Osteocyte (in vitro differentiated cells): ENCODE measurements around the gene ESRRA. TPM values are rescaled to one million over a fixed set of nuclear protein-coding genes. Genes with fewer than 3 reads are reported as not detected.
A peak's percentile ranks its signal among the peaks of the same experiment; 100 is the strongest.

ENCODE experiments used
- DNase-seq: peaks from one replicate; pipeline ENCODE4 v3.0.0; 2021; ENCODE audit warnings: mixed read lengths; ENCODE audit not compliant: unreplicated experiment; ENCODE audit errors: extremely low spot score
- H3K27ac Mint-ChIP-seq: one replicate; pipeline ENCODE4 v1.8.0; 2021; ENCODE audit warnings: mild to moderate bottlenecking, mixed read lengths; ENCODE audit not compliant: unreplicated experiment
- H3K27me3 Mint-ChIP-seq: one replicate; pipeline ENCODE4 v1.8.0; 2021; ENCODE audit warnings: mixed read lengths; ENCODE audit not compliant: unreplicated experiment
- H3K36me3 Mint-ChIP-seq: one replicate; pipeline ENCODE4 v1.8.0; 2021; ENCODE audit warnings: mixed read lengths; ENCODE audit not compliant: unreplicated experiment
- H3K4me1 Mint-ChIP-seq: one replicate; pipeline ENCODE4 v1.8.0; 2021; ENCODE audit warnings: mixed read lengths; ENCODE audit not compliant: unreplicated experiment
- H3K4me3 Mint-ChIP-seq: one replicate; pipeline ENCODE4 v1.8.0; 2021; ENCODE audit warnings: mild to moderate bottlenecking, moderate library complexity, mixed read lengths; ENCODE audit not compliant: unreplicated experiment
- H3K9me3 Mint-ChIP-seq: one replicate; pipeline ENCODE4 v1.8.0; 2021; ENCODE audit warnings: mixed read lengths; ENCODE audit not compliant: unreplicated experiment
- total RNA-seq: library from RNA; stranded (reverse); gene quantifications from 2 replicates; pipeline ENCODE4 v1.2.1, GENCODE V29; 2021
- TF ChIP-seq, protein P1 (sequence below): fragments of 200-600 bp; sonication (generic); IDR thresholded peaks from 2 replicates; pipeline ENCODE4 v1.5.0; 2021; ENCODE audit warnings: antibody characterized with exemption, mild to moderate bottlenecking, moderate library complexity

ESRRA gene
- total RNA-seq, 1 donor from 2014 or later: 37.4 TPM

DNA sequence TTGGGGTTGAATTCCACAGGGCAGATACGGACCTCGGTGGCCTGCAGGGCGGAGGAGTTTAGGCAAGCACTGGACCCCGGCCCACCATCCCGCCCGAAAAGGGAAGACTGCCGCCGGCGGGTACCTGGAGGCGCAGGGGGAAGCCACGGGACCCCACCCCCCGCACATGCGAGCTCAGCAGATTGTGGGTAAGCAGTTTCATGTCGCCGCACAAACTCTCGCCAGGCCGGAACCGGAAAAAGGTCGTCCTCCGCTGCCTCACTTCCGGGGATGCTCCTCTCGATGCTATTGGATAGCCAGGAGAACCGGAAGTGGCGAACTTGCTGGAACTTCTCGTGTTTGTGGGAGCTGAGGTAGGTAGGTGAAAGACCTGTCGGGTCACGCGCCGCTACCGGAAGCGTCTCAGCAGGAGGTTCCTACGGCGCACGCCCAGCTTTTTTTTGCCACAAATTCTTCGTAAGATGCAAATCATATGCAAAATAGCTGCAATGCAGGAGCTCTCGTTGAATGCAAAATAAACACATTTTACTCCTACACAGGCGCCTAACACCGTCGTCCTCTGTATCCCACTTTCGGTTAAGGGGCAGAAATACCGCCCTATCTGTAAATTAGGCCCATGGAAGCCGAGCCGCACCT is 12.1 kb downstream of the ESRRA start, which contains the start of gene TRMT112:
TRMT112 (minus strand) TSS at position 235 of the 636 bp plus-strand sequence; CDS start at position 202, 33 bp downstream.
- DNase-seq: peak; percentile 97
- peak within 1 kb of the TSS; percentile 99 for H3K27ac Mint-ChIP-seq
- no peaks in the 10 kb centered on the region for H3K27me3 Mint-ChIP-seq
- peaks cover 21% of the 10 kb centered on the region for H3K36me3 Mint-ChIP-seq
- H3K4me3 Mint-ChIP-seq: peak within 1 kb of the TSS; percentile 92
- TF ChIP-seq, protein P1, sequence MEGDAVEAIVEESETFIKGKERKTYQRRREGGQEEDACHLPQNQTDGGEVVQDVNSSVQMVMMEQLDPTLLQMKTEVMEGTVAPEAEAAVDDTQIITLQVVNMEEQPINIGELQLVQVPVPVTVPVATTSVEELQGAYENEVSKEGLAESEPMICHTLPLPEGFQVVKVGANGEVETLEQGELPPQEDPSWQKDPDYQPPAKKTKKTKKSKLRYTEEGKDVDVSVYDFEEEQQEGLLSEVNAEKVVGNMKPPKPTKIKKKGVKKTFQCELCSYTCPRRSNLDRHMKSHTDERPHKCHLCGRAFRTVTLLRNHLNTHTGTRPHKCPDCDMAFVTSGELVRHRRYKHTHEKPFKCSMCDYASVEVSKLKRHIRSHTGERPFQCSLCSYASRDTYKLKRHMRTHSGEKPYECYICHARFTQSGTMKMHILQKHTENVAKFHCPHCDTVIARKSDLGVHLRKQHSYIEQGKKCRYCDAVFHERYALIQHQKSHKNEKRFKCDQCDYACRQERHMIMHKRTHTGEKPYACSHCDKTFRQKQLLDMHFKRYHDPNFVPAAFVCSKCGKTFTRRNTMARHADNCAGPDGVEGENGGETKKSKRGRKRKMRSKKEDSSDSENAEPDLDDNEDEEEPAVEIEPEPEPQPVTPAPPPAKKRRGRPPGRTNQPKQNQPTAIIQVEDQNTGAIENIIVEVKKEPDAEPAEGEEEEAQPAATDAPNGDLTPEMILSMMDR: no peak
- H3K9me3 Mint-ChIP-seq: no peaks in the 10 kb centered on the region
- H3K4me1 Mint-ChIP-seq: peaks cover 39% of the 10 kb centered on the region

DNA sequence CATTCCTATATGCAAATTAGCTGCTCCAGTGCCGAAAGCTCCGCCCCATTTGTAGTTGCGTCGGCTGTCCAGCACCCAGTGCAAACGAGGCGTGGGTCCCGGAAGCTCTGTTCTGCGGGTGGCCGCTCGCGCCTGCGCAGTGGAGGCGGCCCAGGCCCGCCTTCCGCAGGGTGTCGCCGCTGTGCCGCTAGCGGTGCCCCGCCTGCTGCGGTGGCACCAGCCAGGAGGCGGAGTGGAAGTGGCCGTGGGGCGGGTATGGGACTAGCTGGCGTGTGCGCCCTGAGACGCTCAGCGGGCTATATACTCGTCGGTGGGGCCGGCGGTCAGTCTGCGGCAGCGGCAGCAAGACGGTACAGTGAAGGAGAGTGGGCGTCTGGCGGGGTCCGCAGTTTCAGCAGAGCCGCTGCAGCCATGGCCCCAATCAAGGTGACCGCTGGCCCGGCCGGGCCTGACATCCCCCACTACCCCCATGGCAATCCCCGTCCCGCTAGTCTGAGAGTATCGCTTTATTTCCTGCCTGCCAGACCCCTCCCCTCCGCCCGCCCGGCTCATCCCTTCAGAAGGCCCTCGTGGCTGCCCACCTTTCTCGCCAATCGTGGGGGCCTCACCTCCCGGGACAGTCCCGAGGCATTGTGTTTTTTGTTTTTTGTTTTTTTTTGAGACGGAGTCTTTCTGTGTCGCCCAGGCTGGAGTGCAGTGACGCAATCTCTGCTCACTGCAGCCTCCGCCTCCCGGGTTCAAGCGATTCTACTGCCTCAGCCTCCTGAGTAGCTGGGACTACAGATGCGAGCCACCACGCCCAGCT is 12.8 kb downstream of the ESRRA start, which contains the start of gene PRDX5:
PRDX5 (plus strand) TSS at position 161 of the 805 bp plus-strand sequence; CDS start at position 256, 95 bp downstream.
- peak within 1 kb of the TSS; percentile 92 for H3K4me3 Mint-ChIP-seq
- peaks cover 21% of the 10 kb centered on the region for H3K36me3 Mint-ChIP-seq
- H3K27ac Mint-ChIP-seq: peak within 1 kb of the TSS; percentile 99
- peak; percentile 98 for DNase-seq
- TF ChIP-seq, protein P1: peak; percentile 45
- peaks cover 39% of the 10 kb centered on the region for H3K4me1 Mint-ChIP-seq
- no peaks in the 10 kb centered on the region for H3K9me3 Mint-ChIP-seq
- no peaks in the 10 kb centered on the region for H3K27me3 Mint-ChIP-seq

DNA sequence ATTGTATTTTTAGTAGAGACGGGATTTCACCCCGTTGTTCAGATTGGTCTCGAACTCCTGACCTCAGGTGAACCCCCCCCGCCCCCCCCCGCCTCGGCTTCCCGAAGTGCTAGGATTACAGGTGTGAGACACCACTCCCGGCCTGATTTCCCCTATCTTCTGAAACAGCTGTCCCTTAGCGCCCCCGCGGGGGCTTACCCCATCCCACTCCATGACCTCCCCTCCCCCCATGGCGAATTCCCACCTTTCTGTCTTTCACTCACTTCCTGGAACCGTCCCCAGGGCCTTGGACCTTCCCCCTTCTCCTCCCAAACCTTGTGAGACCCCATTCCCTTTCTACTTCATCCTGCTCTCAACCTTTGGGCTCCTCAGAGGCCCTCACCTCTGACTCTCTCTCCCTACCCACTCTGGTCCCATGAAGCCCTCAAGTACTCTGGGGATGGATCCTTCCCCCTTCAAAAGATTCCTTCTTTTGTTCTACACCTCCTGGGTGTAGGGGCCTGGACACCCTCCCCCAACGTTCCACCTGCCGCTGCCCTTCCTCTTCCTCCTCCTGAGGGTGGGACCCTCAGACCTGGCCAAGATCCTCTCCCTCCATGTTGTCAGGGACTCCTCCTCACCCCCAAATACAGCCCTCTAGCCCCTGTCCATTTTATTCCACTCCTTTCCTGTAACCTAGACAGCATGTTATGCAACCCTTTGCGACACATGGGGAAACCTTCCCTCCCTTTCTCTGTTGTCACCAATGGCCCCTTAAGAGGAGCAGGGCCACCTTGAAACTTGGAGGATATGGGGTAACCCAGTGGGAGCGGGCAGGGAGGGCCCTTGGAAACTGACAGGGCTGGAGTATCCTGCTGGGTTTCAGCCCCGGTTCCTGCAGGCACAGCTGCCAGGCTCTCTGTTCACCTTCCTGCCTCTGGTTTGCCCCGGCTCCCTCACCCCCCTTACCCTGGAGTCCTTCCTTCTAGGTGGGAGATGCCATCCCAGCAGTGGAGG is 13.7 kb downstream of the ESRRA start:
- TF ChIP-seq, protein P1: no peak
- H3K36me3 Mint-ChIP-seq: peaks cover 21% of the 10 kb centered on the region
- H3K9me3 Mint-ChIP-seq: no peaks in the 10 kb centered on the region
- H3K27me3 Mint-ChIP-seq: no peaks in the 10 kb centered on the region
- DNase-seq: no peak
- H3K4me3 Mint-ChIP-seq: peak overlapping the region; percentile 92
- peak overlapping the region; percentile 99 for H3K27ac Mint-ChIP-seq
- H3K4me1 Mint-ChIP-seq: peaks cover 39% of the 10 kb centered on the region

DNA sequence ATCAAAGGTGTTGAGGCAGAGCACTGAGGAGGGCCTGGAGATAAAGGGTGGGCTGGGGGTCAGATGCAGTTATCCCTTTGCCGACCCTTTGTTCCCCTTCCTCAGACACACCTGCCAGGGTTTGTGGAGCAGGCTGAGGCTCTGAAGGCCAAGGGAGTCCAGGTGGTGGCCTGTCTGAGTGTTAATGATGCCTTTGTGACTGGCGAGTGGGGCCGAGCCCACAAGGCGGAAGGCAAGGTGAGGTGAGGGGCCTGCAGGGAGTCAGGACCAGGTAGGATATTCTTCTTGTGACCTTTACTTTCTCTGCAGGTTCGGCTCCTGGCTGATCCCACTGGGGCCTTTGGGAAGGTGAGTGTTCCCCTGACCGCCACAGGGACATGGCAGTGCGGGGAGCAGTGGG is 15.2 kb downstream of the ESRRA start:
- Mint-ChIP-seq H3K9me3 (no peaks in the 10 kb centered on the region), H3K36me3 (peaks cover 17% of the 10 kb centered on the region), H3K4me1 (peaks cover 39% of the 10 kb centered on the region), H3K27ac (peak overlapping the region; percentile 15), H3K4me3 (peak overlapping the region; percentile 32), H3K27me3 (no peaks in the 10 kb centered on the region)
- DNase-seq: no peak
- TF ChIP-seq, protein P1: no peak
